ENCODE measurements around the gene ACOX1.

The ACOX1 gene

DNA sequence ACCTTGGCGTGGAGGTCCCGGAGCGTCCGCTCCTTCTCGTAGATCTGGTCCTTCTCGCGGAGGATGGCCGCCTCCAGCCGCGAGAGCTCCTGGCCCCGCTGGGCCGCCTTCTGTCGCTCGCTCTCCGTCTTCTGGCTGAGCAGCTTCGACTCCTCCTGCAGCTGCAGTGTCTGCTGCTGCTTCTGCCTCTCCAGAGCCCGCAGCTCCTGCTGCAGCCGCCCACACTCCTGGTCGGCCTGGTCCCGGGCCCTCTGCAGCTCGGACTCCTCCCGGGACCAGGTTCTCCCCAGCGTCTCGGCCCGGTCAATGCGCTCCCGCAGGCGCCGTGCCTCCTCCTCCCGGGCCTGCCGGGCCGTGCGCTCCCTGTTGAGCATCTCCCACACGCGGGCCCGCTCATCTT lies 29.2 kb upstream of the ACOX1 start:
- no peak for FAIRE-seq

DNA sequence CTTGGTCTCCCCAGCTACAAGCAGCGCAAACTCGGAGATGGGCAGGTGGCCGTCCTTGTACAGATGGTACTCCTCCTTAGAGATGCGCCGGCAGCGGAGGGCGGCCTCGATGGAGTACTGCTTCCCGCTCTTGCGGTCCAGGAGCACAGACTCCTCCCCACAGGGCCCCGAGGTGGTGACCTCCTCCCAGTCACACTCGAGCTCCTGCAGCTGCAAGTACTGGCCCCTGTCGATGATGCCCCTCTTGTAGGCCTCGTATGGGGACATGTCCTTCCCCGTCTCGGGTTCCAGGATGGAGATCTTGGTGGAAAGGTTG lies 28.8 kb upstream of the ACOX1 start:
- FAIRE-seq: no peak

DNA sequence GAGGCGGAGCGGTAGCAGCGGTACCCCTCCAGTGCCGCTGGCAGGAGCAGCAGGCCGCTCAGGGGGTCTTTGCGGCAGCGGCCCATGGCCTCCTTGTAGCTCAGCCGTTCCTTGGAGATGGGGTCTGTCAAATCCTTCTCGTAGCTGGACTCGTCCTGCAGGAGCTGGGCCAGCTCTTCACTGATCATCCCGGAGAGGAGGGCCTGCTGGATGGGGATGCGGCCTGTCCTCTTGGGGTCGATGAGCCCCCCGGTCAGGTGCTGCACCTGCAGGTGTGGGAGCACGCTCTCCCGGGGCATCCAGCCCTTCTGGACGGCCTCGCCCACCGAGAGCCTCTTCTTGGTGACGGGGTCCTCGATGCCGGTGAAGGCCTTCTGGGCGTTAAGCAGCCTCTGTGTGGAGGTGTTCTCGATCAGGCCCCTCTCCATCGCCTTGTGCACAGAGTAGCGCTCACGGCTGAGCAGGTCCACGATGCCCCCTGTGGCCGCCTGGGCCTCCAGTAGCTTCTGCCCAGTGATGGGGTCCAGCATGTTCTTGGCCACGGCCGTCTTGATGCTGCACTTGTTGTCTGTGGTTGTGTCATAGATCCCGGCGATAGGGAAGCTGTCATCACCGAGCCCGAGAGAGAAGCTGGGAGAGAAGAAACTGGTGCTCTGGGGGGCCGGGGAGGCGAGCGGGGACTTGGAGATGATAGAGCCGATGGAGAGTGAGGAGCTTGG lies 28.3 kb upstream of the ACOX1 start:
- no peak for FAIRE-seq

DNA sequence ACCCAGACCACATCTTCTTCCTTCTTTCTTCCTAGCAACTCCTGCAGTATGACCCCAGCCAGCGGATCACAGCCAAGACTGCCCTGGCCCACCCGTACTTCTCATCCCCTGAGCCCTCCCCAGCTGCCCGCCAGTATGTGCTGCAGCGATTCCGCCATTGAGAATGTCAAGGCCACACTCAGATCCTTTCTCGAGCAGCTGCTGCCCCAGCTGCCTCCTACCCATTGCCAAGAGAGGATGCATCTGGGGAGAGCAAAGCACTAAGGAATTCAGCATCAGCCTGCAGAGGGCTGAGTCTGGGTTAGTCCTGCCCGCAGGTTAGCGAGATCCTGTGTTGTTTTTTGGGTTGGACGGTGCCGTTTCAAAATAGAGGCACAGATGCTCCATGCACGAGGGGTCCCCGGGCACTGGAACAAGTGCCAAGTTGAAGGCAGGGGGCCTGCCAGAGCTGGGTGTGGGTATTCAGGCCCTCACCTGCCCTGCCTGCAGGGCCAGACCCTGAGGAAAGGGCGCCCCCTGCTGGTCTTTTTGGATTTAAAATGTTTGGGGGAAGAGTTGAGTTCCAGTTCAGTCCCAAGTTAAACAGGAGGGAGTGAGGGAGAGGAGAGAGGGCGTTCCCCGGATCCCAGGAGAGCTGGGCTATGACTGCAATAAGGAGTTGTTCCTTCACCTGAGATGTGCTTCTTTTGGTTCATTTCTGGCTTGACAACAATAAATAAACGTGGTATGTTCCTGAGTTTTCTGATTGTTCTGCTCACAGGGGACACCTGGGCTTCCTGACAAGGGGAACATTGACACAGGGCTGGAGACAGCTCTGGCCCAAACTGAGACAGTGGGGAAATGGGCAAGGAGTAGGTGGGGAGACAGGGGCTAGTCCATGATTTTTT lies 26.5 kb upstream of the ACOX1 start:
- FAIRE-seq: peak; percentile 84

DNA sequence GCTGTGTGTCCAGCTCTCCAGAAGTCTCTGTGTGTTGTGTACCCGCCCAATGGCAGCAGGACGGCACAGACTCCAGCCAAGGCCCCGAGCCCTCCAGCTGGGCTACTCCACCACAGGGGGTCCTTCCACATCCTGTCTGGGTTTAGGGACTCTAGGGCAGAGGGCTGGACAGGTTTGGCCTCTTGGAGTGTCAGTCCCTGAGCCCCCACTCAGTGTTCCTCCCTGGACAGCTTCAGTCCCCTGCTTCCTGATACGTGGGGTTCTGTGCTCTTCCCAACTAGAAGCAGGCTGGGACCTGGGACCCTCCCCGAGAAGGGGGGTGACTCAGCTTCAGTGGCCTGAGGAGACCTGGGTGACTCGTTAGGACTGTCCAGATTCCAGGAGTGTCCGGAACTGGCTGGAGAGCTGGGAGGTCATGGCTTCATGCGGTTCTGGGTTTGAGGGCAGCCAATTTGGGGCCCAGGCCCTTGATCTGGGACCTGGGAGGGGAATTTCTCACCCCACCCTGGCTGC lies 25.8 kb upstream of the ACOX1 start:
- no peak for FAIRE-seq

DNA sequence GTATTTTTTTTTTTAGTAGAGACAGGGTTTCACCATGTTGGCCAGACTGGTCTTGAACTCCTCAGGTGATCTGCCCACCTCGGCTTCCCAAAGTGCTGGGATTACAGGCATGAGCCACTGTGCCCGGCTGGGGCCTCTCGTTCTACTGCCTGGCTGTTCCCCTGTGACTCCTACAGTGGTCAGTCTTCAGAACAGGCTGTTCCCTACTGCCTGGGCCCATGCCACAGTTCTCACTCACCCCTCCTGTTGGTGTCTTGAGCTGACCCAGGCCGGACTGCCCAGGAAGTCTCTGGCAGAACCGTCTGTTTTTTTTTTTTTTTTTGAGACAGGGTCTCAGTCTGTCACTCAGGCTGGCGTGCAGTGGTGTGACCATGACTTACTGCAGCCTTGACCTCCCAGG lies 24.9 kb upstream of the ACOX1 start:
- no peak for FAIRE-seq

DNA sequence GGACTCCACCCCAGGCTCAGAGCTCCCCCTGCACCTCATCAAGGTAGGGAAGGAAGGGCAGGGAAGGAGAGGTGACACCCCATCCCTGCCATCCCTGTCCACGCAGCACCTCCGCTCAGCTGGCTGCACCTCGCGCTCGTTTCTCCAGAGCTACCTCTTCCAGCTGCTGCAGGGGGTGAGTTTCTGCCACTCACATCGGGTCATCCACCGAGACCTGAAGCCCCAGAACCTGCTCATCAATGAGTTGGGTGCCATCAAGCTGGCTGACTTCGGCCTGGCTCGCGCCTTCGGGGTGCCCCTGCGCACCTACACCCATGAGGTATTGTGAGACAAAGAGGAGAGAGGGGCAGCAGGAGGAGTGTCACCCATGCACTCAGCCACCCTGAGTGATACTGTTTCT lies 23.1 kb upstream of the ACOX1 start:
- no peak for FAIRE-seq

DNA sequence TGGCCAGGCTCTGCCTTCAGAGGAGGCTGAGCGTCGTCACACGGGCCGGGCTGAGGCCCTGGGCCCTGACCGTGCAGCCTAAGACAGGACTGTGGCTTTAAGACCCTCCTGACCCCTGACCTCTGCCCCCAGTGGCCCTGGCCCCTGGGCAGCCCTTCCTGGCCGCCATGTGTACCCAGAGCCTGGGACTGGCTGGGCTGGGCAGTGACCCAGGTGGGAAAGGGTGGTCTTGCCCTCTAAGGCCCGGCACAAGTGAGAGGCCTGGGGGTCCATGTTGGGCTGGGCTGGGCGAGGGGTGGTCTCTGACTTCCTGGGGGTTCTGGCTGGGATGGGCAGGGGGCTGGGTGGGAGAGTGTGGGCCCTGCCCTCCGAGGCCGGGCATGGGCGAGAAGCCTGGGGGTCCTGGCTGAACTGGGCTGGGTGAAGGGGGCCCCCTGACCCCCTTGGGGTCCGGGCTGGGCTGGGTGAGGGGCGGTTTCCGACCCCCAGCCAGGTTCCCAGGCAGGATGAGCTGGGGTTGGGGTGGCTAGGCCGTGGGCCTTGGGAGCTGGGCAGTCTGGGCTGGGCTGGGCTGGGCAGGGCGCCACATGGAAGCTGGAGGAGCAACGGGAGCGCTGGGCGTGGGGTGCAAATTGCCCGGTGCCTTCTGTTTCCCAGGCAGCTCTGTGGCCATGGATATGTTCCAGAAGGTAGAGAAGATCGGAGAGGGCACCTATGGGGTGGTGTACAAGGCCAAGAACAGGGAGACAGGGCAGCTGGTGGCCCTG lies 22.0 kb upstream of the ACOX1 start, which contains the start of gene CDK3:
Gene CDK3 (plus strand): TSS at position 101 of the 767 bp plus-strand sequence. CDS start 571 bp downstream, at position 672.
- FAIRE-seq: no peak

DNA sequence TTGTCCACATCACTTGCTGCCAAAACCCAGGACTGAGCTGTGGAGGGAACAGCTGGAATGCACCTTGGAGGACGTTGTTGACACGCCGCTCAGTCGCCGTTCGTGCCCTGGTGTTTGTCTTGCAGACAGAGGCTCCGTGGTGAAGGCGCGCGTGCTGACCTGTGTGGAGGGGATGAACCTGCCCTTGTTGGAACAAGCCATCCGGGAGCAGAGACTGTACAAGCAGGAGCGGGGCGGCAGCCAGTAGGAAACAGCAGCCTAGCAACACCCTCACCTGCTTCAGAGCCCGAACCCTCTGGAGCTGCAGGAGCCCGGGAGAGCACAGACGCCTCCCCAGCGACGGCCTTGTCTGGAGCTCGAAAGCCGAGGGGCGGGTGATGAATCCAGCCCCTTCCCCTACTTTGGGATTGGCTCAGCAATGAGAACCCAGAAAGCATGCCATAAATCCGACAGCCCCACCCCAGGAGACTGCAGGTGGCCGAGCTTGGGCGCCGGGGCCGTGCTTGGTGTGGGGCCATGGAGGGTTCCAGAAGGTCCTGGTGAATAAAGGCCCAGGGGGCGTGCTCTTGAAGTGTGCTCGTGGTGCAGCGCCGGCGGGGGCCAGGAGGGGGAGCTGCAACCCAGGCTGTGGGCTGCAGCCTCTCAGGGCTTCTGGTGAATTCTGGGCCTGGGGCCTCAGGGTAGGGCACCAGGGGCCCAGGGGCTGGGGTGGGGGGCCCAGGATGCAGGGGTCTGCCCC lies 21.2 kb upstream of the ACOX1 start:
- FAIRE-seq: no peak

DNA sequence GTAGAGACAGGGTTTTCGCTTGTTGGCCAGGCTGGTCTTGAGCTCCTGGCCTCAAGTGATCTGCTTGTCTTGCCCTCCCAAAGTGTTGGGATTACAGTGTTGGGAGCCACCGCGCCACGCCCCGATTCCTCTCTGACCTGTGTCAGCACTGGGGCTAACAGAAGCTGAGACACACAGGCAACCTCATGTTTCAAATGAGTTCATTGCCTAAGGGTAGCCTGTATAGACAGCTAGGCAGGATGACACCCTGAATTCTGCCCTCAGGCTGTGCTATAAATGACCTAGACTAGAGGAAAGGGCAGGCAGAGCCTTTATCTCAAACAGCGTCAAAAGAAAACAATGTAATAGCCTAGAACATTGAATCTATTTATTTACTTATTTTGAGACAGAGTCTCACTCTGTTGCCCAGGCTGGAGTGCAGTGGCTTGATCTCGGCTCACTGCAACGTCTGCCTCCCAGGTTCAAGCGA lies 19.4 kb upstream of the ACOX1 start:
- FAIRE-seq: no peak

DNA sequence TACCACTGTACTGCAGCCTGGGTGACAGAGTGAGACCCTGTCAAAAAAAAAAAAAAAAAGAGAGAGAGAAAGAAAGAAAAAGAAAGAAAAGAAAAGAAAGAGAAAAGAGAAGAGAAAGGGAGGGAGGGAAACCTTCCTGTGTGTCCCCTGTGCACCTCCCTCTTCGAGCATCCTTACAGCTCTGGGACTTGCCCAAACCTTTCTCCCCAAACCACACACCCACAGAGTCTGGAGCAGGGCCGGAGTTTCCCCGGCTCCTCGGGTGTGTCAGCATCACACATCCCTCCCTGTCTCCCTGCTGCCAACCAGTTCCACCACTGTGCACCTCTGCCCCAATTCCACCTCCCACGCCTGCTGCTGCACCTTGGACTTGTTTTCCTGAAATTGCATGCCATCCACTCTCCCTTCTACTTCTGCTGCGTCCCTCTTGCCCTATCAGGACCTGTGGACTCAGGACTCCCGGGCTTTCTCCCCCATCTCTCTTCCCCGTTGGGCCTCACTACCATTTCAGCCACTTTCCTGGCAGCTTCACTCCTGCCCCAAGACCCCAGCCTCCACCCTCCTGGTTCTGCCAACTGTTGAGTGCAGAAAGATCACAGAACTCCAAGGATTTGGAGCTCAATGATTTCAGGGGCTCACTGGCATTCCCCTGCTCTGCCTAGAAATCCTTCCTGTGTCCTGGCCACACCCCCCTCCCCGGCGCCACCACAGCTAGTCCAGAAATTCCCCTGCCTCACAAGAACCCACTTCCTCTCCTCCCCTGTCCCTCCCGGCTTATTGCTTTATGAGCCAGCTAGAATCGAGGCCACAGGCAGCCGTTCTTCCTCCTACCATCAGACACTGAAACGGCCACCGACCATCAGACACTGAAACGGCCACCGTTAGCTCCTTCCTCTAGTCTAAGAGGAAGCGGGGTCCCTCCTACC lies 18.0 kb upstream of the ACOX1 start:
- no peak for FAIRE-seq

DNA sequence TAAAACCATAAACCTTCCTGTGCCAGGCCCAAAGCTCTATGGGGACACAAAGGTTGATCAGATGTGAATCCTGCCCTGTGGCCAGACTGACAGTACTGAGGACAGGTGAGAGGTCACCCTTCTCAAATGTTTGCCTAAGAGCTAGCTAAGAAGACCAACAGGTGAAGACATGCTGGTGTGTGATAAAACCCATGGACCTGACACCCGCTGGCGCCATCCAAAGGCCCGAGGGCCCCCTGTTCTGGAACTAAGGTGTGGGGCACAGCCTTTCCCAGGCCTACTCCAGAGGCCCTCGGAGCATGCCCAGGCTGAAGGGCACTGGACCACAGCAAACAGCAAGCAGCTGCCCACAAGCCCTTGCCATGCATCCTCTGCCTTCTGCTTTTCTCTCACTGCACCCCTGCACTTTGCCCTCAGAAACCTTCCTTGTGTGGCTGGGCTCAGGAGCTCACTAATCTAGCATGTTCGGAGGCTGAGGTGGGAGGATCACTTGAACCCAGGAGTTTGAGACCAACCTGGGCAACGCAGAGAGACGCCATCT lies 16.5 kb upstream of the ACOX1 start:
- no peak for FAIRE-seq

DNA sequence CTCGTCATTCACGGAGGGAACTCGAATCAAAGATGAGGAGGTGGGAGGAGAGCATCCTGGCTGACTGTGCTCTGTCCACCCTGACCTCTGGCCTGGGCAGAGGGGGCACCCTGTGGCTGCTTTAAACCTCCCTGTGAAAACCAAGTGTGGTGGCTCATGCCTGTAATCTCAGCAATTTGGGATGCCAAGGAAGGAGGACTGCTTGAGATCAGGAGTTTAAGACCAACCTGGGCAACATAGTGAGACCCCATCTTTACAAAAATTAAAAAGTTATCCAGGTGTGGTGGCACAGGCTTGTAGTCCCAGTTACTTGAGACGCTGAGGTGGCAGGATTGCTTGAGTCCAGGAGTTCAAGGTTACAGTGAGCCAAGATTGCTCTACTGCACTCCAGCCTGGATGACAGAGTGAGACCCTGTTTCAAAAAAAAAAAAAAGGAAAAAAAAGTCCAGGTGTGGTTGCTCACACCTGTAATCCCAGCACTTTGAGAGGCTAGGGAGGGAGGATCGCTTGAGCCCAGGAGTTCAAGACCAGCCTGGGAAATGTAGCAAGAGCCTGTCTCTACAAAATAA lies 15.9 kb upstream of the ACOX1 start:
- no peak for FAIRE-seq

DNA sequence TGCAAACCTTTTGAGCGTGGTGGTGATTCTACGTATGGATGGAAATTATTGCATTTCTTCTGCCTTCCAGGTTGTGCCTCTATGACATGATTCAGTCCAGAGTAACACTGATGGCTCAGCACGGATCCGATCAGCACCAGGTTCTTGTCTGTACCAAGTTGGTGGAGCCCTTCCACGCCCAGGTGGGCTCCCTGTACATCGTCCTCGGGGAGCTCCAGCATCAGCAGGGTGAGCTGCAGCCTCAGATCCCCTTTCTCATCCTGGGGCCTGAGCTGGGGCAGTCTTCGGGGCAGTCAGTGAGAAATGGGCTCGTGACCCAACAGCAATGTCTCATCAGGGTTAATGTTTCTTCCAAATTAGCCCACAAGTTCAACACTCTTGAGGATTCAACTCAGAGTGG lies 12.4 kb upstream of the ACOX1 start:
- no peak for FAIRE-seq

DNA sequence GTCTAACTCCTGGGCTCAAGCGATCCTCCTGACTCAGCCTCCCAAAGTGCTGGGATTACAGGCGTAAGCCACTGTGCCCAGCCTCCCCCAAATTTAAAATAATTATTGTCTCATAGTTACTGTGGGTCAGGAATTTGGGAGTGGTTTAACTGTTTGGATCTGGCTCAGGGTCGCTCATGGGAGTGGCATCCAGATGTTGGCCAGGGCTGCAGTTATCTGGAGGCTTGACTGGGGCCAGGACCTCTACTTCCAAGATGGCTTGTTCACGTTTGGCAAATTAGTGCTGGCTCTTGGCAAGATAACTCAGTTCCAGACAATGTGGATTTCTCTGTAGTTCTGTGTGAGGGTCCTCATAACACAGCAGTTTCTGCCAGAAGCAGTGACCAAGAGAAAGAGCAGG lies 8.1 kb upstream of the ACOX1 start:
- no peak for FAIRE-seq

DNA sequence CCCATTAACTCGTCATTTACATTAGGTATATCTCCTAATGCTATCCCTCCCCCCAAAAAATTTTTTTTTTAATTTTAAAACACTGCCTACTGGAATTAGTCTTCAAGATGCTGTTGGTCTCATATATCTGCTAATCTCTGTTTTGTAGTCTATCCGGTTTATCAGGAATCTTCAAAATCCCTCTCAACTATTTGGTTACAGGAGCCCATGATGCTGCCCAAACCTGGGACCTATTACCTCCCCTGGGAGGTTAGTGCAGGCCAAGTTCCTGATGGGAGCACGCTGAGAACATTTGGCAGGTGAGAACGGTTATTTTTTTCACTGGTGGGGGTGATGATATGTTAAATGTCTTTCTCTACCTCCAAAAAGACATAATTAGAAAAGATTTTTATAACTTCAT lies 7.0 kb upstream of the ACOX1 start:
- no peak for FAIRE-seq

DNA sequence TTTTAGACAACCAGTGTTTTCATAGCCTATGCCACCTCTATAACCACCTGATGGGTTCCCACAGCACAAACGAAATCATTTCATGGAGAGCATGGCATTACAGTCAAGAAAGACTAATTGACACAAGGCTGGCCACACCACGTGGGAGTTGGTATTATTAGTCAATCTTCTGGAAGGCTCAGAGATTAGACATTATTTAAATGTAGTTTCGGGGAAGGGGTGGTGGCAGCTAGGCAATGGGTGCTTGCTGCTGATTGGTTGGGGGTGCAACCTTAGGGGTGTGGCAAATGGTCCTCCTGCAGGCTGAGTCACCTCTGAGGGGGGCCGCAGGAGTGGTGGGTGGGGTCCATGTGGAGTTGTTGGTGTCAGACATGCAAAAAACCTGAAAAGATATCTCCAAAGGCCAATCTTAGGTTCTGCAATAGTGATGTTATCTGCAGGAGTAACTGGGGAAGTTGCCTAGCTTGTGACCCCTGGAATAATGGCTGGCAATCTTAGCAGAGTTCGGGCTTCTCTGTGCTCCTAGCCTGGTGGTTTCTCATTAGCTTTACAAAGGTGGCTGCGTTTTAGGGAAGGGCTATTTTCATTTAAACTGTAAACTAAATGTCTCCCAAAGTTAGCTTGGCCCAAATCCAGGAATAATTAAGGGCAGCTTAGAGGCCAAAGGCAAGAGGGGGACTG lies 4.7 kb upstream of the ACOX1 start:
- FAIRE-seq: no peak

DNA sequence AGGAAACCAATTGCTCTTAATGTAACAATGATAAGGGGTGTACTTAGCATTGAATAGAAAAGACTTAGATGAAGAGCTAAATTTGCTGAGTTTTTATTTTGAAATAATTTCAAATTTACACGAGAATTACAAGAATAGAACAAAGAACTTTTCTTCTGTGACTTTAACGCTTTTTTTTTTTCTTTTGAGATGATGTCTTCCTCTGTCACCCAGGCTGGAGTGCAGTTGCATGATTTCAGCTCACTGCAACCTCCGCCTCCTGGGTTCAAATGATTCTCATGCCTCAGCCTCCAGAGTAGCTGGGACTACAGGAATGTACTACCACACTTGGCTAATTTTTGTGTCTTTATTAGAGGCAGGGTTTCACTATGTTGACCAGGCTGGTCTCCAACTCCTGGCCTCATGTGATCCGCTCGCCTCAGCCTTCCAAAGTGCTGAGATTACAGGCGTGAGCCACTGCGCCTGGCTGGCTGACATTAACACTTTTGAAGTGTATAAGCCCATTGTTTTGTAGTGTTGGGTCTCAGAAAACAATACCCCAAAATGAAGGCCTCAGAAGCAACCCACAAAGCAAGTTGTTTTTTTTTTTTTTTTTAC lies 2.2 kb upstream of the ACOX1 start:
- FAIRE-seq: no peak

DNA sequence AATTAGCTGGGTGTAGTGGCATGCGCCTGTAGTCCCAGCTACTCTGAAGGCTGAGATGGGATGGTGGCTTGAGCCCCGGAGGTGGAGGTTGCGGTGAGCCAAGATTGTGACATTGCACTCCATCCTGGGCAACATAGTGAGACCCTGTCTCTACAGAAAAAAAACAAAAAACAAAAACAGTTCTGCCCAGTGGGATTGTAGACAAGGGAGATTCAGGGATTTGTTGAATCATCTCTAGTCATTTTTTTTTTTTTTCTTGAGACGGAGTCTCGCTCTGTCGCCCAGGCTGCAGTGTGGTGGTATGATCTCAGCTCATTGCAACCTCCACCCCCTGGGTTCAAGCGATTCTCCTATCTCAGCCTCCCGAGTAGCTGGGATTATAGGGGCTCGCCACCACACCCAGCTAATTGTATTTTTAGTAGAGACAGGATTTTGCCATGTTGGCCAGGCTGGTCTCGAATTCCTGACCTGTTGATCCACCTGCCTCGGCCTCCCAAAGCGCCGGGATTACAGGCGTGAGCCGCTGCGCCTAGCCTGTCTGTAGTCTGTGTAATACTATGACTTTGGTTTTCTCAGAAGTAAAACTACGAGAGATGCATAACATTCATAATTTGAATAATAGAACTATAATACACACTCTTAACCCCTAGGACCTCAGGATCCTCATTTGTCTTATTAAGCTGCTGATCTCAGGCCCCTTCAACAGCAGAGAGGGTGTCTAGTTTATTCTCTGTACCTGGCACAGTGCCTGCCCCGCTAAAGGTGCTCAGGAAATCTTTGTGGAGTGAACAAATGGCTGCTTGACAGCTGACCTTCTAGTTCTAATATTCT lies 1.4 kb upstream of the ACOX1 start:
- no peak for FAIRE-seq

Data from G401.6 (cell line).